Fibroblast of lung (primary cell): Measurements from ENCODE around the gene NOL4L.

ENCODE experiments used
- CTCF ChIP-seq, 2 donors: IDR thresholded peaks in 1 of 2; conservative IDR thresholded peaks in 1 of 2; 1 replicate in 1 of 2; 2 replicates in 1 of 2; pipeline ENCODE4 v1.5.1; 2011 to 2012; ENCODE audit warnings: low read length in 2 of 2, control low read depth in 1 of 2, inconsistent platforms in 1 of 2, low read depth in 1 of 2, mild to moderate bottlenecking in 1 of 2
- EZH2 ChIP-seq: IDR thresholded peaks from 2 replicates; pipeline ENCODE4 v1.5.1; 2012; ENCODE audit warnings: low read length, control low read depth, mild to moderate bottlenecking; ENCODE audit errors: missing control alignments

- TF ChIP-seq CTCF (conservative IDR thresholded peaks at IDR 0.05 in 1 of 2, IDR thresholded peaks at IDR 0.05 in 1 of 2; ENCODE audit: low read depth in 1 of 2, low read length in 2 of 2) (no peak), EZH2 (no peak)
Observed at GRCh38 chr20:32472581-32473207, 112.4 kb downstream of the NOL4L start.
